Naive thymus-derived CD8-positive, alpha-beta T cell (primary cell): Measurements from ENCODE around the gene ABL1. TPM values are rescaled to one million over a fixed set of nuclear protein-coding genes. Genes with fewer than 3 reads are reported as not detected.
A peak's percentile ranks its signal among the peaks of the same experiment; 100 is the strongest.

ENCODE experiments used
- ATAC-seq, 2 donors: fragments of 150-1000 bp; cut with Tn5 transposase in 1 of 2; sonication (Bioruptor Pico), chemical (Tn5 transposase) in 1 of 2; 1 replicate in 1 of 2; 2 replicates in 1 of 2; pipeline ENCODE4 v1.10.0; 2021; ENCODE audit warnings: mild to moderate bottlenecking in 2 of 2, moderate library complexity in 2 of 2
- POLR2A ChIA-PET: fragments of 350-600 bp; sonication (Branson Sonifier 250); formaldehyde crosslinking; loops from one replicate; lab custom pipeline; 2021; ENCODE audit warnings: antibody characterized with exemption; lab: Charles Lee
- DNase-seq, 10 donors: peaks; one replicate each; pipeline versions ENCODE4 v3.0.0 to v3.0.0-alpha.2; 2020 to 2022
- H3K27ac Mint-ChIP-seq, 10 donors: one replicate each; pipeline ENCODE4 v1.8.0; 2020 to 2022; ENCODE audit warnings: mild to moderate bottlenecking in 10 of 10, mixed read lengths in 10 of 10, moderate library complexity in 4 of 10, inconsistent platforms in 1 of 10
- H3K27me3 Mint-ChIP-seq, 5 donors: one replicate each; pipeline ENCODE4 v1.8.0; 2021 to 2022; ENCODE audit warnings: mixed read lengths in 5 of 5
- H3K36me3 Mint-ChIP-seq, 3 donors: one replicate each; pipeline ENCODE4 v1.8.0; 2020 to 2022; ENCODE audit warnings: mixed read lengths in 3 of 3, mild to moderate bottlenecking in 2 of 3, inconsistent platforms in 1 of 3
- H3K4me1 Mint-ChIP-seq, 4 donors: one replicate each; pipeline ENCODE4 v1.8.0; 2021 to 2022; ENCODE audit warnings: mixed read lengths in 4 of 4
- H3K4me3 Mint-ChIP-seq, 10 donors: one replicate each; pipeline ENCODE4 v1.8.0; 2020 to 2022; ENCODE audit warnings: mild to moderate bottlenecking in 10 of 10, mixed read lengths in 10 of 10, moderate library complexity in 6 of 10, inconsistent platforms in 1 of 10
- H3K9me3 Mint-ChIP-seq, 9 donors: one replicate each; pipeline ENCODE4 v1.8.0; 2020 to 2022; ENCODE audit warnings: mixed read lengths in 9 of 9, mild to moderate bottlenecking in 3 of 9, inconsistent platforms in 1 of 9, moderate library complexity in 1 of 9
- polyA plus RNA-seq, 3 donors: library from polyadenylated mRNA; unstranded; fragments of 300-500 nt; fragmentation: Illumina TruSeq; gene quantifications; one replicate each; pipeline ENCODE4 v1.2.3, GENCODE V29; 2021
- total RNA-seq, 8 experiments: library from RNA in 2 of 8; stranded (reverse) in 2 of 8; gene quantifications; one replicate each; pipeline ENCODE4 v1.2.3 and lab custom pipeline; 2021 to 2026

Gene ABL1
- total and polyA plus RNA-seq, 5 experiments from 2014 or later: 6.4 to 38.9 (median 16.8) TPM

GRCh38 chr9:130882696-130883225 lies 47.7 kb downstream of the ABL1 start:
- ATAC-seq (no peak), DNase-seq (no peak)
- Mint-ChIP-seq H3K4me1 (no peaks in the 10 kb centered on the region), H3K27me3 (no peaks in the 10 kb centered on the region), H3K36me3 (peaks cover 0 to 78% (median 14%) of the 10 kb centered on the region in 3 donors), H3K27ac (no peak overlapping the region), H3K9me3 (no peaks in the 10 kb centered on the region), H3K4me3 (no peak overlapping the region)
- POLR2A ChIA-PET: no interaction called here

GRCh38 chr9:130883479-130883878 lies 48.4 kb downstream of the ABL1 start:
- Mint-ChIP-seq H3K4me1 (no peaks in the 10 kb centered on the region), H3K4me3 (no peak overlapping the region)
- no peak for DNase-seq

DNA sequence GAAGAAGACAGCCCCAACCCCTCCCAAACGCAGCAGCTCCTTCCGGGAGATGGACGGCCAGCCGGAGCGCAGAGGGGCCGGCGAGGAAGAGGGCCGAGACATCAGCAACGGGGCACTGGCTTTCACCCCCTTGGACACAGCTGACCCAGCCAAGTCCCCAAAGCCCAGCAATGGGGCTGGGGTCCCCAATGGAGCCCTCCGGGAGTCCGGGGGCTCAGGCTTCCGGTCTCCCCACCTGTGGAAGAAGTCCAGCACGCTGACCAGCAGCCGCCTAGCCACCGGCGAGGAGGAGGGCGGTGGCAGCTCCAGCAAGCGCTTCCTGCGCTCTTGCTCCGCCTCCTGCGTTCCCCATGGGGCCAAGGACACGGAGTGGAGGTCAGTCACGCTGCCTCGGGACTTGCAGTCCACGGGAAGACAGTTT lies 49.1 kb downstream of the ABL1 start:
- ATAC-seq: no peak
- H3K27me3 Mint-ChIP-seq: no peaks in the 10 kb centered on the region
- H3K4me1 Mint-ChIP-seq: no peaks in the 10 kb centered on the region
- peaks cover 0 to 77% (median 9%) of the 10 kb centered on the region in 3 donors for H3K36me3 Mint-ChIP-seq
- H3K4me3 Mint-ChIP-seq: no peak overlapping the region
- POLR2A ChIA-PET: no interaction called here
- no peak for DNase-seq
- no peaks in the 10 kb centered on the region for H3K9me3 Mint-ChIP-seq
- no peak overlapping the region for H3K27ac Mint-ChIP-seq

More at GRCh38 chr9:130883479-130883878, 48.4 kb downstream of the ABL1 start:
- Mint-ChIP-seq H3K27ac (no peak overlapping the region), H3K27me3 (no peaks in the 10 kb centered on the region), H3K9me3 (no peaks in the 10 kb centered on the region), H3K36me3 (peaks cover 0 to 78% (median 10%) of the 10 kb centered on the region in 3 donors)
- ATAC-seq: no peak
- POLR2A ChIA-PET: no interaction called here

DNA sequence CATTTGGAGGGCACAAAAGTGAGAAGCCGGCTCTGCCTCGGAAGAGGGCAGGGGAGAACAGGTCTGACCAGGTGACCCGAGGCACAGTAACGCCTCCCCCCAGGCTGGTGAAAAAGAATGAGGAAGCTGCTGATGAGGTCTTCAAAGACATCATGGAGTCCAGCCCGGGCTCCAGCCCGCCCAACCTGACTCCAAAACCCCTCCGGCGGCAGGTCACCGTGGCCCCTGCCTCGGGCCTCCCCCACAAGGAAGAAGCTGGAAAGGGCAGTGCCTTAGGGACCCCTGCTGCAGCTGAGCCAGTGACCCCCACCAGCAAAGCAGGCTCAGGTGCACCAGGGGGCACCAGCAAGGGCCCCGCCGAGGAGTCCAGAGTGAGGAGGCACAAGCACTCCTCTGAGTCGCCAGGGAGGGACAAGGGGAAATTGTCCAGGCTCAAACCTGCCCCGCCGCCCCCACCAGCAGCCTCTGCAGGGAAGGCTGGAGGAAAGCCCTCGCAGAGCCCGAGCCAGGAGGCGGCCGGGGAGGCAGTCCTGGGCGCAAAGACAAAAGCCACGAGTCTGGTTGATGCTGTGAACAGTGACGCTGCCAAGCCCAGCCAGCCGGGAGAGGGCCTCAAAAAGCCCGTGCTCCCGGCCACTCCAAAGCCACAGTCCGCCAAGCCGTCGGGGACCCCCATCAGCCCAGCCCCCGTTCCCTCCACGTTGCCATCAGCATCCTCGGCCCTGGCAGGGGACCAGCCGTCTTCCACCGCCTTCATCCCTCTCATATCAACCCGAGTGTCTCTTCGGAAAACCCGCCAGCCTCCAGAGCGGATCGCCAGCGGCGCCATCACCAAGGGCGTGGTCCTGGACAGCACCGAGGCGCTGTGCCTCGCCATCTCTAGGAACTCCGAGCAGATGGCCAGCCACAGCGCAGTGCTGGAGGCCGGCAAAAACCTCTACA lies 49.8 kb downstream of the ABL1 start:
- Mint-ChIP-seq H3K27me3 (no peaks in the 10 kb centered on the region), H3K4me1 (no peaks in the 10 kb centered on the region), H3K27ac (peak overlapping the region in 1 of 10 donors; percentile 15), H3K9me3 (no peaks in the 10 kb centered on the region), H3K36me3 (peaks cover 0 to 75% (median 5%) of the 10 kb centered on the region in 3 donors), H3K4me3 (no peak overlapping the region)
- no peak for DNase-seq
- POLR2A ChIA-PET: no interaction called here
- no peak for ATAC-seq

DNA sequence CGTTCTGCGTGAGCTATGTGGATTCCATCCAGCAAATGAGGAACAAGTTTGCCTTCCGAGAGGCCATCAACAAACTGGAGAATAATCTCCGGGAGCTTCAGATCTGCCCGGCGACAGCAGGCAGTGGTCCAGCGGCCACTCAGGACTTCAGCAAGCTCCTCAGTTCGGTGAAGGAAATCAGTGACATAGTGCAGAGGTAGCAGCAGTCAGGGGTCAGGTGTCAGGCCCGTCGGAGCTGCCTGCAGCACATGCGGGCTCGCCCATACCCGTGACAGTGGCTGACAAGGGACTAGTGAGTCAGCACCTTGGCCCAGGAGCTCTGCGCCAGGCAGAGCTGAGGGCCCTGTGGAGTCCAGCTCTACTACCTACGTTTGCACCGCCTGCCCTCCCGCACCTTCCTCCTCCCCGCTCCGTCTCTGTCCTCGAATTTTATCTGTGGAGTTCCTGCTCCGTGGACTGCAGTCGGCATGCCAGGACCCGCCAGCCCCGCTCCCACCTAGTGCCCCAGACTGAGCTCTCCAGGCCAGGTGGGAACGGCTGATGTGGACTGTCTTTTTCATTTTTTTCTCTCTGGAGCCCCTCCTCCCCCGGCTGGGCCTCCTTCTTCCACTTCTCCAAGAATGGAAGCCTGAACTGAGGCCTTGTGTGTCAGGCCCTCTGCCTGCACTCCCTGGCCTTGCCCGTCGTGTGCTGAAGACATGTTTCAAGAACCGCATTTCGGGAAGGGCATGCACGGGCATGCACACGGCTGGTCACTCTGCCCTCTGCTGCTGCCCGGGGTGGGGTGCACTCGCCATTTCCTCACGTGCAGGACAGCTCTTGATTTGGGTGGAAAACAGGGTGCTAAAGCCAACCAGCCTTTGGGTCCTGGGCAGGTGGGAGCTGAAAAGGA lies 50.7 kb downstream of the ABL1 start:
- POLR2A ChIA-PET: no interaction called here
- Mint-ChIP-seq H3K36me3 (peaks cover 0 to 68% (median 3%) of the 10 kb centered on the region in 3 donors), H3K4me1 (no peaks in the 10 kb centered on the region), H3K27me3 (no peaks in the 10 kb centered on the region), H3K27ac (peak overlapping the region in 1 of 10 donors; percentile 56), H3K4me3 (no peak overlapping the region), H3K9me3 (no peaks in the 10 kb centered on the region)
- no peak for ATAC-seq
- no peak for DNase-seq

DNA sequence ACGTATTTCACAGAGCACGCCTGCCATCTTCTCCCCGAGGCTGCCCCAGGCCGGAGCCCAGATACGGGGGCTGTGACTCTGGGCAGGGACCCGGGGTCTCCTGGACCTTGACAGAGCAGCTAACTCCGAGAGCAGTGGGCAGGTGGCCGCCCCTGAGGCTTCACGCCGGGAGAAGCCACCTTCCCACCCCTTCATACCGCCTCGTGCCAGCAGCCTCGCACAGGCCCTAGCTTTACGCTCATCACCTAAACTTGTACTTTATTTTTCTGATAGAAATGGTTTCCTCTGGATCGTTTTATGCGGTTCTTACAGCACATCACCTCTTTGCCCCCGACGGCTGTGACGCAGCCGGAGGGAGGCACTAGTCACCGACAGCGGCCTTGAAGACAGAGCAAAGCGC lies 51.9 kb downstream of the ABL1 start:
- DNase-seq (no peak), ATAC-seq (no peak)
- peaks cover 0 to 2% (median 0%) of the 10 kb centered on the region in 4 donors for H3K4me1 Mint-ChIP-seq
- no peak overlapping the region for H3K27ac Mint-ChIP-seq
- H3K4me3 Mint-ChIP-seq: no peak overlapping the region
- no peaks in the 10 kb centered on the region for H3K27me3 Mint-ChIP-seq
- no peaks in the 10 kb centered on the region for H3K9me3 Mint-ChIP-seq
- peaks cover 0 to 60% (median 3%) of the 10 kb centered on the region in 3 donors for H3K36me3 Mint-ChIP-seq
- POLR2A ChIA-PET: no interaction called here

GRCh38 chr9:130887494-130888144 lies 52.6 kb downstream of the ABL1 start:
- H3K27me3 Mint-ChIP-seq: no peaks in the 10 kb centered on the region
- H3K27ac Mint-ChIP-seq: peak overlapping the region in 1 of 10 donors; percentile 58
- H3K4me1 Mint-ChIP-seq: peaks cover 0 to 2% (median 0%) of the 10 kb centered on the region in 4 donors
- peaks cover 0 to 62% (median 3%) of the 10 kb centered on the region in 3 donors for H3K36me3 Mint-ChIP-seq
- H3K9me3 Mint-ChIP-seq: no peaks in the 10 kb centered on the region
- ATAC-seq: no peak
- POLR2A ChIA-PET: no interaction called here
- no peak overlapping the region for H3K4me3 Mint-ChIP-seq
- DNase-seq: no peak

DNA sequence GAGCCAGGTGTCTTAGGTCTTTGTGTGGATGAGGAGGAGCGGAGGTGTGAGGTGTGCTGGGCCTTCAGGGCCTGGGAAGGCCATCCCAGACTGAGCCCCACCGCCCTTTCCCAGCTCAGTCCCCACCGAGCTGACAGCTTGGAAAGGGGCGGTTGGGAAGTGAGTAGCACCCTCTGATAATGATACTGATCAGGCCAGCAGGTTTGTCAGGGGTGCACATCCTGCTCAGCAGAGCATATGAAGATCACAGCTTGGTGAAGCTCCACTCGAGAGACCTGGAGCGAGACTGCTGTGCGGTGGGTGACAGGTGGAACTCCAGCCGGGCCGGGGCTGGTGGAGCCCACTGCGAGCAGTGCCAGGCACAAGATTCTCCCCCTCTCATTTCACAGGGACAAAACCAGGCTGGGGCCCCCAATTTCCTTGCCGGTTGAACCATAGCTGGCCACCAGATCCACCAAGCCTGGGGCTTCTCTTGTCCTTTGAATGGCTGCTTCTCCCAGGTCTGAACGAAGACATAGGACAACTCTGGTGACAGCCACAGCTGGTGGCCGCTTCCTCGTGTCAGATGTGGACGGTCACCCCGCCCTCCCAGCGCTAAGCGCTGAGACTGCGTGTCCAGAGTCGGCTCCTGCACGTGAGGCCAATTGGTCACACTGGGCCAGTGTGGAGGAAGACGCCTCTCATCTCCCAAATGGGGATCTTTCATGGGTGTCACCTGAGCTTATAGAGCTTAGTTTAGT lies 53.3 kb downstream of the ABL1 start:
- ATAC-seq: no peak
- Mint-ChIP-seq H3K36me3 (peaks cover 0 to 64% (median 3%) of the 10 kb centered on the region in 3 donors), H3K9me3 (no peaks in the 10 kb centered on the region), H3K27me3 (no peaks in the 10 kb centered on the region), H3K27ac (peak overlapping the region in 1 of 10 donors; percentile 58), H3K4me1 (peaks cover 0 to 2% (median 1%) of the 10 kb centered on the region in 4 donors), H3K4me3 (no peak overlapping the region)
- POLR2A ChIA-PET: no interaction called here
- no peak for DNase-seq

GRCh38 chr9:130890124-130890523 lies 55.1 kb downstream of the ABL1 start:
- no peak overlapping the region for H3K27ac Mint-ChIP-seq
- DNase-seq (no peak), ATAC-seq (no peak)
- peaks cover 0 to 51% (median 3%) of the 10 kb centered on the region in 3 donors for H3K36me3 Mint-ChIP-seq
- no peaks in the 10 kb centered on the region for H3K27me3 Mint-ChIP-seq
- POLR2A ChIA-PET: no interaction called here
- H3K4me3 Mint-ChIP-seq: no peak overlapping the region
- no peaks in the 10 kb centered on the region for H3K9me3 Mint-ChIP-seq
- peaks cover 0 to 4% (median 2%) of the 10 kb centered on the region in 4 donors for H3K4me1 Mint-ChIP-seq

GRCh38 chr9:130890870-130891687 lies 56.0 kb downstream of the ABL1 start:
- DNase-seq (no peak), ATAC-seq (no peak)
- peaks cover 0 to 43% (median 3%) of the 10 kb centered on the region in 3 donors for H3K36me3 Mint-ChIP-seq
- no peaks in the 10 kb centered on the region for H3K9me3 Mint-ChIP-seq
- H3K27me3 Mint-ChIP-seq: no peaks in the 10 kb centered on the region
- no peak overlapping the region for H3K4me3 Mint-ChIP-seq
- peak overlapping the region in 1 of 10 donors; percentile 63 for H3K27ac Mint-ChIP-seq
- peaks cover 0 to 4% (median 2%) of the 10 kb centered on the region in 4 donors for H3K4me1 Mint-ChIP-seq
- POLR2A ChIA-PET: no interaction called here
